ENCODE data around the gene RGL4.
A peak's percentile ranks its signal among the peaks of the same experiment; 100 is the strongest.

RGL4 gene

DNA sequence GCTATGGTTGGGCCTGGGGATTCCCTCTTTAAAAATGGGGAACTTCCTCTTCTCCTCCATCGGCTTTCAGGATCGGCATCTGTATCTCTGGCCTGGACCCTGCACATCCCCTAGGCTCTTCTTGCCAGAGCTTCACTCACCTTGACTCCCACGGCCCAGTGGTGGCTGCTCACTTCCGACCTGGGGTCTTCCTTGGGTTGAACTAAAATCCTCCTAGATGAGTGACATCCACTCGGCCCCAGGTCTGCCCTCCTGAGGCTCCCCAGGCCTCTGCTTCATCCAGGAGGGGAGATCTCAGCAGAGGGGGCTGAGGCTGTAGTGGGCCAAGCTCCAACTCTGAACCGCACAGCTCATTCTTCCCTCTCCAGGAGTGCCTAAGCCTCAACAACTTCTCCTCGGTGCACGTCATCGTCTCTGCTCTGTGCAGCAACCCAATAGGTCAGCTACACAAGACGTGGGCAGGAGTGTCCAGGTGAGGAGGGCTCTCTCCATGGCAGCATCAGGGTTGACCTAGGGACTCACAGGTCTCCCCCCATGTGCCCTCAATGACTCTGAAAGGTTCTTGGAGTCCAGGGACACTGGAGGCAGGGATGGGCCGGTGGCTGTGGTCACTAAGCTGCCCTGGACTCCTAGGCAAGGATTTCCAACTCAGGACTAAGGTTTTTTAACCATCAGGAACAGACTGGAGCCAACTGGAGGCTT, 3.3 kb downstream of the RGL4 start:
- TF ChIP-seq, protein P1, sequence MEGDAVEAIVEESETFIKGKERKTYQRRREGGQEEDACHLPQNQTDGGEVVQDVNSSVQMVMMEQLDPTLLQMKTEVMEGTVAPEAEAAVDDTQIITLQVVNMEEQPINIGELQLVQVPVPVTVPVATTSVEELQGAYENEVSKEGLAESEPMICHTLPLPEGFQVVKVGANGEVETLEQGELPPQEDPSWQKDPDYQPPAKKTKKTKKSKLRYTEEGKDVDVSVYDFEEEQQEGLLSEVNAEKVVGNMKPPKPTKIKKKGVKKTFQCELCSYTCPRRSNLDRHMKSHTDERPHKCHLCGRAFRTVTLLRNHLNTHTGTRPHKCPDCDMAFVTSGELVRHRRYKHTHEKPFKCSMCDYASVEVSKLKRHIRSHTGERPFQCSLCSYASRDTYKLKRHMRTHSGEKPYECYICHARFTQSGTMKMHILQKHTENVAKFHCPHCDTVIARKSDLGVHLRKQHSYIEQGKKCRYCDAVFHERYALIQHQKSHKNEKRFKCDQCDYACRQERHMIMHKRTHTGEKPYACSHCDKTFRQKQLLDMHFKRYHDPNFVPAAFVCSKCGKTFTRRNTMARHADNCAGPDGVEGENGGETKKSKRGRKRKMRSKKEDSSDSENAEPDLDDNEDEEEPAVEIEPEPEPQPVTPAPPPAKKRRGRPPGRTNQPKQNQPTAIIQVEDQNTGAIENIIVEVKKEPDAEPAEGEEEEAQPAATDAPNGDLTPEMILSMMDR (IDR thresholded peaks at IDR 0.05), result no peak
- Histone ChIP-seq H3K4me1 (ENCODE audit: control insufficient read depth in 1 of 2, insufficient read depth in 1 of 2, low read depth in 1 of 2, low read length in 1 of 2) (peaks cover 52% of the 10 kb centered on the region in 2 experiments), H3K36me3 (peaks cover 66% of the 10 kb centered on the region), H3K4me3 (ENCODE audit: low read depth in 1 of 2, low read length in 1 of 2) (no peak overlapping the region), H3K27ac (peak overlapping the region; percentile 98), H3K9me3 (no peaks in the 10 kb centered on the region), H3K27me3 (no peaks in the 10 kb centered on the region)

DNA sequence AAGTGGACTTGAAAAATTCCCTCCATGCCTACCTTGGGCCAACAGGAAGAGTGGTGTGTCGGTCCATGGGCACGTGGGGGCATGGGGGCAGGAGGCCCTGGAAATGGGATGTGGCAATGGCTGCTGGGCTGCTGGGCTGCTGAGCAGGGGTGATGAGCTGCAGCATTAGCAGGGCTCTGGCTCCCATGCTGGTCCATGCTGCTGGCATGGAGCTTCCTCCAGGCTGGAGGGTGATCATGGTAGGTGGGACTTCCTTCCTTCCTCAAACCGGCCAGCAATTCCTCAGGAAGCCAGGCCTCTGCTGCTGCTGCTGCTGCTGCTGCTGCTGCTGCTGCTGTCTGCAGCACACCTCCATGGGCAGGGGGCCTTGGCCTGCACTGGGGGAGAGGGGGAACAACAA, 4.3 kb downstream of the RGL4 start:
- H3K27me3 ChIP-seq, result no peaks in the 10 kb centered on the region
- H3K36me3 ChIP-seq, result peaks cover 65% of the 10 kb centered on the region
- peak overlapping the region; percentile 98 for H3K27ac ChIP-seq
- peaks cover 58% of the 10 kb centered on the region in 2 experiments for H3K4me1 ChIP-seq (ENCODE audit: control insufficient read depth in 1 of 2, insufficient read depth in 1 of 2, low read depth in 1 of 2, low read length in 1 of 2)
- TF ChIP-seq, protein P1 (IDR thresholded peaks at IDR 0.05), result no peak
- H3K9me3 ChIP-seq, result no peaks in the 10 kb centered on the region
- H3K4me3 ChIP-seq (ENCODE audit: low read depth in 1 of 2, low read length in 1 of 2), result peak overlapping the region; percentile 70 to 92

DNA sequence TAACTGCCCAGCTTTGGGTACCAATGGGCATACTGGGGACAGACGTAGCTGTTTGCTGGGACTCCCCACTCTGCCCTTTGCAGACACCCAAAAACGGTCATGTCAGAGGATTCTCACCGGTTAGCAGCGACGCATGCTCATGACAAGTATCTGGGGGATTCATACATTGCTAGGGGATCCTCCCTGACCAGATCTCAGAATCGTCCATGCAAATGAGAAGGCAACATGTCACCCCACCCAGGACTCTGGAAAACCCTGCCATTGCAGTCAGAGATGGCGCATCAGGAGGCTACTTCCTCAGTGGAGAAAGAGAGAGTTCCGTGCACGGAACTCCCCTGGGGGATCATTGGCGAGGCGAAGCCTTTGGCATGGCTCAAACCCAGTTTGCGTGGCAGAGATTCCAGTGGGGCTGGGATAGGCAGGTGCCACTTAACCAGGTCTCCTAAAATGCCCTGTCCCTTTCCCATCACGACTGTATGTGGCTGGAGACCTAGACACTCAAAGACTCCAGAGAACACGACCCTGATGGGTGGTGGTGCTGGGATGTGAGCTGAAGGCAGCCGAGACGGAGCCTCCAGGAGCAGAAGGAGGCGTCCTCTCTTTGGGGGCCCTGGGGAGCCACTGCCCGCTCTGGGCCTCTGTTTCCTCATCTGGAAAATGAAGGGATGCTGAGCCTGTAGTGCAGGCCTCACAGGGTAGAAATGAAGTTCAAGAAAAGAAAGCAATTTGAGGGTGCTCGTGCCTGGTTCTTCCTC, 4.9 kb downstream of the RGL4 start:
- H3K4me1 ChIP-seq (ENCODE audit: control insufficient read depth in 1 of 2, insufficient read depth in 1 of 2, low read depth in 1 of 2, low read length in 1 of 2), result peaks cover 58% of the 10 kb centered on the region in 2 experiments

DNA sequence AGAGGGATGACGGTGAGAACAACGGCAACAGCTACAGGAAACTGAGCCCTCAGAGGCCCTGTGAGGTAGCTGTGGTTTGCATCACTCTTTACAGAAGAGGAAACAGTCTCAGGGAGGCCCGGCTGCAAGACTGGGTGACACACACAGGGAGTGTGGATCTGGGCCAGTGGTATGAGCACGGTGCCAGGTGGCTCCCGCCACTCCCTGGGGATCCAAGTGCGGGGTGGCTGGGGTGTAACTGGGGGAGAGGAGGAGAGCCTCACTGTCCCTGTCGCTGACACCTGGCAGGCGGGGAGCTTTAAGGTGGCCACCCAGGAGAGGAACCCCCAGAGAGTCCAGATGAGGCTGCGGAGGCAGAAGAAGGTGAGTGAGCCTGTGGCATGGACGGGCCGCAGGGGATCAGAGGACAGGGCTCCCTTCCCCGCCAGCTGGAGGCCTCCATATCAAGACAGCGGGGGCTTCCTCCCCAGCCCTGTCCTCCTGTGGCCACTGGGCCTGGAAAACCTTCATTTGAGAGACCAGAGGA, 5.6 kb downstream of the RGL4 start:
- no peaks in the 10 kb centered on the region for H3K27me3 ChIP-seq
- H3K9me3 ChIP-seq, result no peaks in the 10 kb centered on the region
- peak overlapping the region; percentile 70 to 92 for H3K4me3 ChIP-seq (ENCODE audit: low read depth in 1 of 2, low read length in 1 of 2)
- H3K4me1 ChIP-seq (ENCODE audit: control insufficient read depth in 1 of 2, insufficient read depth in 1 of 2, low read depth in 1 of 2, low read length in 1 of 2), result peaks cover 58% of the 10 kb centered on the region in 2 experiments
- TF ChIP-seq, protein P1 (IDR thresholded peaks at IDR 0.05), result peak; percentile 33
- peaks cover 68% of the 10 kb centered on the region for H3K36me3 ChIP-seq
- H3K27ac ChIP-seq, result peak overlapping the region; percentile 98

More for the DNA sequence above, 4.9 kb downstream of the RGL4 start:
- TF ChIP-seq, protein P1 (IDR thresholded peaks at IDR 0.05), result no peak
- H3K27me3 ChIP-seq, result no peaks in the 10 kb centered on the region
- peaks cover 65% of the 10 kb centered on the region for H3K36me3 ChIP-seq
- H3K4me3 ChIP-seq (ENCODE audit: low read depth in 1 of 2, low read length in 1 of 2), result peak overlapping the region; percentile 70 to 92
- H3K27ac ChIP-seq, result peak overlapping the region; percentile 98
- no peaks in the 10 kb centered on the region for H3K9me3 ChIP-seq

DNA sequence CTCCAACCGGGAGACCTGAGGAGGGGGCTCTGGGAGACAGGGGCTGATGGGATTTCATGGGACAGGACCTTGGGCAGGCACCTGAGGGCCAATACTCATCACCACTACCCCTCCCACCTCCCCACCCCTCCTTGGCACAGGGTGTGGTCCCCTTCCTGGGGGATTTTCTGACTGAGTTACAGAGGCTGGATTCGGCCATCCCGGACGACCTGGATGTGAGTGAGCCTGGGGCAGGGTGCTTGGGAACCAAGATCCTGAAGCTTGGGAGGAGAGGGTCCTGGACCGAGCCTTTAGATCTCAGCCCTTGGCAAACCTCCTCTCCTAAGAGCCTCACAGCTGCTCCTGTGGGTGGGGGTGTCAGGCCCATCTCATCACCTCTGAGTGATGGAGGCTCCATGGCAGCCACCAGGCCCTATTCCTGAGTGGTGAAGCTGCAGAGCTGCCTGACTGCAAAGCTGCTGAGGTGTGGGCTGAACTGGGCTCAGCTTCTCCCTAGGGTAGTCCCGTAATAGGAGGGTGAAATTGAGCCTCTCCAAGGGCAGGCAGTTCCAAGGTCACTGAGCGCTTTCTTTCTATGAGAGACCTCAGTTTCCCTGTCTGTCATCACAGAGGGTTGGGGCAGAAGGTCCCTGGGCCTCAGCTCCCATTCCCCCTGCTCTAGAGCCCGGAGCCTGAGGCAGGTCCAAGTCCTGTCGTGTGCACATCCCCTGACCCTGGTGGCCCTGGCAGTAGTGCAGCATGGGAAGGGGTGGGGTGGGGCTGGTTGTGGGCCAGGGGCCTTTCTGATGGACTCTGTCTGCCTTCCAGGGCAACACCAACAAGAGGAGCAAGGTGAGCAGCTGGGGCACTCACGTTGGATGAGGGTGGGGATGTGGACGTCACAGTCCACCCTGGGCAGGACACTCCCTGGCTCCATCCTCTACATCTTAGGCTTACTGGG, 6.5 kb downstream of the RGL4 start:
- peaks cover 58% of the 10 kb centered on the region in 2 experiments for H3K4me1 ChIP-seq (ENCODE audit: control insufficient read depth in 1 of 2, insufficient read depth in 1 of 2, low read depth in 1 of 2, low read length in 1 of 2)

More for the DNA sequence above, 6.5 kb downstream of the RGL4 start:
- Histone ChIP-seq H3K27ac (peak overlapping the region; percentile 98), H3K9me3 (no peaks in the 10 kb centered on the region), H3K27me3 (no peaks in the 10 kb centered on the region), H3K36me3 (peaks cover 66% of the 10 kb centered on the region), H3K4me3 (ENCODE audit: low read depth in 1 of 2, low read length in 1 of 2) (peak overlapping the region; percentile 70 to 92)
- TF ChIP-seq, protein P1 (IDR thresholded peaks at IDR 0.05), result no peak

All from neutrophil (primary cell).